Upper lobe of left lung (tissue), 6 donors: ENCODE measurements around the gene KDM5B. TPM values are rescaled to one million over a fixed set of nuclear protein-coding genes. Genes with fewer than 3 reads are reported as not detected.
"Not testable (repeated sequence)": the region's sequence is repeated elsewhere in the genome, so short reads cannot be mapped to it uniquely, and the experiment has no call there.

Source experiments
- ATAC-seq, 2 donors: fragments of 200-7000 bp; cut with Tn5 transposase; one replicate each; pipeline ENCODE4 v1.9.1; 2022; ENCODE audit warnings: mild to moderate bottlenecking in 2 of 2, moderate library complexity in 2 of 2; ENCODE audit not compliant: low FRiP score in 2 of 2
- DNase-seq, 2 donors: peaks; one replicate each; pipeline ENCODE4 v3.0.0-alpha.2; 2019 to 2020
- H3K27ac ChIP-seq, 4 donors: fragments of 200-600 bp; sonication (generic); one replicate each; pipeline ENCODE4 v1.5.1; 2016 to 2019
- H3K27me3 ChIP-seq, 4 donors: fragments of 200-600 bp; sonication (generic); one replicate each; pipeline ENCODE4 v1.5.1; 2017 to 2019
- H3K36me3 ChIP-seq, 4 donors: fragments of 200-600 bp; sonication (generic); one replicate each; pipeline ENCODE4 v1.5.1; 2016 to 2019
- H3K4me1 ChIP-seq, 4 donors: fragments of 200-600 bp; sonication (generic); one replicate each; pipeline ENCODE4 v1.5.1; 2018 to 2019
- H3K4me3 ChIP-seq, 4 donors: fragments of 200-600 bp; sonication (generic); one replicate each; pipeline ENCODE4 v1.5.1; 2017 to 2019; ENCODE audit warnings: mild to moderate bottlenecking in 2 of 4, moderate library complexity in 1 of 4
- H3K9me3 ChIP-seq, 4 donors: fragments of 200-600 bp; sonication (generic); one replicate each; pipeline ENCODE4 v1.5.1; 2018 to 2019
- CTCF ChIP-seq, 6 experiments: fragments of 450-650 bp in 4 of 6; fragments of 200-600 bp in 2 of 6; sonication (generic) in 2 of 6; IDR thresholded peaks; one replicate each; pipeline ENCODE4 v1.5.1; 2016 to 2019; ENCODE audit warnings: antibody characterized with exemption in 6 of 6
- EP300 ChIP-seq, 4 donors: sonication (generic); formaldehyde crosslinking; IDR thresholded peaks; one replicate each; pipeline ENCODE4 v1.5.1; 2017; ENCODE audit warnings: antibody characterized with exemption in 4 of 4, control low read depth in 2 of 4
- POLR2A ChIP-seq, 4 donors: fragments of 450-650 bp; IDR thresholded peaks; one replicate each; pipeline ENCODE4 v1.5.1; 2016 to 2017; ENCODE audit warnings: antibody characterized with exemption in 4 of 4, mild to moderate bottlenecking in 2 of 4
- POLR2AphosphoS5 ChIP-seq, 2 donors: sonication (generic); formaldehyde crosslinking; IDR thresholded peaks; one replicate each; pipeline ENCODE4 v1.5.1; 2017; ENCODE audit warnings: antibody characterized with exemption in 2 of 2
- WGBS, 2 donors: methylation state at CpG; one replicate each; pipeline ENCODE4 v1.1.5; 2017 to 2018; 5-methylcytosine and 5-hydroxymethylcytosine counted together
- total RNA-seq, 6 donors: library from RNA; depleted of rRNA in 4 of 6; stranded (reverse); fragments of >200 nt in 4 of 6; gene quantifications; one replicate each; pipeline versions ENCODE4 v1.1.0 to v1.2.1, GENCODE V29; 2016 to 2021
- donor health status: DM: no; HTN: no; CAD: no; lungs with moderate emphysema.
- donor health status: DM: no; HTN: yes; CAD: no; lungs with severe emphysema.

KDM5B gene
- total RNA-seq, 6 donors from 2014 or later: 42.2 to 102 (median 51.6) TPM

- no peak overlapping the region for H3K27ac ChIP-seq
- no peaks in the 10 kb centered on the region for H3K9me3 ChIP-seq
- H3K4me3 ChIP-seq: no peak overlapping the region
- WGBS, 2 donors: 86 to 100% methylated on average over 1 of the region's 1 CpG
- H3K4me1 ChIP-seq: peaks cover 15 to 39% (median 17%) of the 10 kb centered on the region in 4 donors
- no peak for DNase-seq
- no peaks in the 10 kb centered on the region for H3K27me3 ChIP-seq
- ATAC-seq: no peak
- no peaks in the 10 kb centered on the region for H3K36me3 ChIP-seq
- TF ChIP-seq CTCF (IDR thresholded peaks at IDR 0.05) (no peak), EP300 (IDR thresholded peaks at IDR 0.05) (no peak), POLR2A (IDR thresholded peaks at IDR 0.05) (no peak)
These were observed 7.5 kb downstream of the KDM5B start for GRCh38 chr1:202800742-202801141.

- Histone ChIP-seq H3K27me3 (no peaks in the 10 kb centered on the region), H3K4me1 (peaks cover 10 to 38% (median 12%) of the 10 kb centered on the region in 4 donors), H3K4me3 (no peak overlapping the region), H3K9me3 (no peaks in the 10 kb centered on the region), H3K27ac (no peak overlapping the region), H3K36me3 (no peaks in the 10 kb centered on the region)
- DNase-seq: no peak
- 79 to 85% methylated on average over 6 of the region's 6 CpGs for WGBS, 2 donors
- no peak for ATAC-seq
- TF ChIP-seq POLR2AphosphoS5 (IDR thresholded peaks at IDR 0.05): no peak
- TF ChIP-seq EP300 (IDR thresholded peaks at IDR 0.05): no peak
- TF ChIP-seq CTCF (IDR thresholded peaks at IDR 0.05): no peak
- TF ChIP-seq POLR2A (IDR thresholded peaks at IDR 0.05): no peak
These were observed 9.4 kb downstream of the KDM5B start for GRCh38 chr1:202798792-202799331.

DNA sequence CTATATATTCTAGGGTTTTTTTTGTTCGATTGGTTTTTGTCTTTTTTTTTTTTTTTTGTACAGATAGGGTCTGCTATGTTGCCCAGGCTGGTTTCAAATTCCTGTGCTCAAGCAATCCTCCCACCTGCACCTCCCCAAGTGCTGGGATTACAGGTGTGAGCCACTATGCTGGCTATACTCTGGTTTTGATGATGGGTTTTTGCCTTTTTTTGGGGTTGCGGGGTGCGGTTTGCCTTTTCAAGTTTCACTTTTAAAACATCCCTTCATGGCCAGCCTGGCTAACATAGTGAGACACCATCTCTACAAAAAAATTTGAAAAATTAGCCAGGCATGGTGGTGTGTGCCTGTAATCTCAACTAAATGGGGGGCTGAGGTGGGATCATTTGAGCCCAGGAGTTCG lies 10.0 kb downstream of the KDM5B start:
- ATAC-seq (no peak), DNase-seq (no peak)
- Histone ChIP-seq H3K4me1 (peaks cover 6 to 32% (median 8%) of the 10 kb centered on the region in 4 donors), H3K27ac (no peak overlapping the region), H3K36me3 (no peaks in the 10 kb centered on the region), H3K4me3 (no peak overlapping the region), H3K27me3 (no peaks in the 10 kb centered on the region), H3K9me3 (no peaks in the 10 kb centered on the region)
- TF ChIP-seq EP300 (IDR thresholded peaks at IDR 0.05) (no peak), POLR2AphosphoS5 (IDR thresholded peaks at IDR 0.05) (no peak), POLR2A (IDR thresholded peaks at IDR 0.05) (no peak), CTCF (IDR thresholded peaks at IDR 0.05) (no peak)
- WGBS, 2 donors: 89 to 91% methylated on average over 4 of the region's 4 CpGs

- H3K4me3 ChIP-seq: no peak overlapping the region
- H3K27ac ChIP-seq: no peak overlapping the region
- H3K27me3 ChIP-seq: no peaks in the 10 kb centered on the region
- no peaks in the 10 kb centered on the region for H3K36me3 ChIP-seq
- TF ChIP-seq POLR2AphosphoS5 (IDR thresholded peaks at IDR 0.05) (no peak), CTCF (IDR thresholded peaks at IDR 0.05) (no peak), EP300 (IDR thresholded peaks at IDR 0.05) (no peak), POLR2A (IDR thresholded peaks at IDR 0.05) (no peak)
- 90% methylated on average over 7 of the region's 7 CpGs; no CpG with 5 or more reads in 1 of the 2 donors for WGBS, 2 donors
- H3K9me3 ChIP-seq: no peaks in the 10 kb centered on the region
- ATAC-seq: peak in 1 of 2 donors; percentile 34
- no peak for DNase-seq
- peaks cover 2 to 20% (median 4%) of the 10 kb centered on the region in 4 donors for H3K4me1 ChIP-seq
These were observed 11.6 kb downstream of the KDM5B start for GRCh38 chr1:202796670-202797069.

- H3K36me3 ChIP-seq, H3K4me3 ChIP-seq, H3K27ac ChIP-seq, H3K27me3 ChIP-seq, H3K9me3 ChIP-seq, DNase-seq, ATAC-seq: not testable (repeated sequence)
- 90% methylated on average over 6 of the region's 6 CpGs for WGBS, 2 donors
- H3K4me1 ChIP-seq: peaks cover 7 to 24% (median 12%) of the 10 kb centered on the region in 4 donors
These were observed 13.3 kb downstream of the KDM5B start for GRCh38 chr1:202794931-202795330.
